ENCODE measurements around the gene VSX2.

VSX2 gene

DNA sequence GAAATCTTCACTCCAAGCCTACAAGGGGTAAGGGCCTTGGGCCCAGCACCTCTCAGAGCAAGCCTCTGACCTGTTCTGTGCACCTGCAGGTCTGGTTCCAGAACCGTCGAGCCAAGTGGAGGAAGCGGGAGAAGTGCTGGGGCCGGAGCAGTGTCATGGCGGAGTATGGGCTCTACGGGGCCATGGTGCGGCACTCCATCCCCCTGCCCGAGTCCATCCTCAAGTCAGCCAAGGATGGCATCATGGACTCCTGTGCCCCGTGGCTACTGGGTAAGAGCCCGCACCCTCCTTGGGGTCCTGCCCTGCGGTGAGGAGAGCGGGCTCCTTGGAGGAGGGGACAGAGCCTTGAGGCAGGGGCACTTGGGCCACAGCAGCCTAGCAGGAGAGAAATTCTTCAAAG, 20.3 kb downstream of the VSX2 start:
- DNase-seq (ENCODE audit: low read depth): no peak

DNA sequence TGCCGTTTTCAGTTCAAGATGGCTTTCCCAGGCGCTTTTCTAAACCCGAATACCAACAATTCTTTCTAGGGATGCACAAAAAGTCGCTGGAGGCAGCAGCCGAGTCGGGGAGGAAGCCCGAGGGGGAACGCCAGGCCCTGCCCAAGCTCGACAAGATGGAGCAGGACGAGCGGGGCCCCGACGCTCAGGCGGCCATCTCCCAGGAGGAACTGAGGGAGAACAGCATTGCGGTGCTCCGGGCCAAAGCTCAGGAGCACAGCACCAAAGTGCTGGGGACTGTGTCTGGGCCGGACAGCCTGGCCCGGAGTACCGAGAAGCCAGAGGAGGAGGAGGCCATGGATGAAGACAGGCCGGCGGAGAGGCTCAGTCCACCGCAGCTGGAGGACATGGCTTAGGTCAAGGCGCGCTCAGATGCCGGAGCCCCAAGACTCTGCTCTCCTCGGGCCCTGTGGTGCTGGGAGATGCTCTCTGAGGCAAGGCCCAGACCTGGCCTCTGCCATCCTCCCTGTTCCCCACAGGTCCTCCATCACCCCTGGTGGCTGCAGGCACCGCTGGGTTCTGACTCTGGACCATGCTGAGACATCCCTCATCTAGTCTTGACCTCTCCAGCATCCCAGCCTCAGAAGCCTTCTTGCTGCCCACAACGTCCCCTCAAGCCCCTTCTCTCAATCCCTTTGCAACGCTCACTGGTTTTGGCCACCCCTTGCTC, 21.4 kb downstream of the VSX2 start:
- DNase-seq (ENCODE audit: low read depth): no peak

DNA sequence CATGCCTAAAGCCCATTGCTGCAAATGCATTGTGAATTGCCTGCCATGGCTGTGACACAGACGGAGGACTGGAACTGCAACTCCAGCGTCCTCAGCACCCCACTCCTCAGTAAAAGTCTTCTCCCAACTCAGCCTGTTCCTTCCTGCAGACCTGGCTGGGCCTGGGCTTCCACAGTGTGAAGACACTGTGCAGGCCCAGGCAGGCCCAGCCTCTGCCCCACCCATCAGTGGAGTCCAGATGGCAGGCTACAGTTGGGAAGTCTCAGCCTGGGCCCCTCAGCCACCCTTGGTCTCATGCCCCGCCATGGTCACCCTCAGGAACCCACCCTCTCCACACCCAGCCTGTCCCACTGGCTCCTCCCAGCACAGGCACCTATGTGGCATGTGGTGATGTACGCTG, 22.0 kb downstream of the VSX2 start:
- DNase-seq (ENCODE audit: low read depth): no peak

DNA sequence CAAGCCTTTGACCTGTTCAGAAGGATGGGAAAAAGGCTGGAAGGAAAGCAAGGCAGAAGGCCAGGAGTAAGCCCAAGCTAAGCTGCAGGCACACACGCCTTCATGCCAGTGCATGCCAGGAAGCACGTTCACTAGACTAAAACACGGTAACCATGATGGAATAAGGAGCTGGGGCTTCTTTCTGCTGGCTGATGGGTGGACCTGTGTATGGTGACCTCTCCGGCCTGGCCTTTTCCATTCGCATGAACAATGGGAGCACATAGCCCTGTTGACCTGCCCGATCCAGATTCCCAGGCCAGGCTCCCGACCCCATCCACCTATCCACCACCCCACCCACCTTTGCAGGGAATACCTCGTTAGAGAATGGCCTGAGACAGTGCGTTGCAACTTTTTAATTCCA, 22.8 kb downstream of the VSX2 start:
- DNase-seq (ENCODE audit: low read depth): no peak

DNA sequence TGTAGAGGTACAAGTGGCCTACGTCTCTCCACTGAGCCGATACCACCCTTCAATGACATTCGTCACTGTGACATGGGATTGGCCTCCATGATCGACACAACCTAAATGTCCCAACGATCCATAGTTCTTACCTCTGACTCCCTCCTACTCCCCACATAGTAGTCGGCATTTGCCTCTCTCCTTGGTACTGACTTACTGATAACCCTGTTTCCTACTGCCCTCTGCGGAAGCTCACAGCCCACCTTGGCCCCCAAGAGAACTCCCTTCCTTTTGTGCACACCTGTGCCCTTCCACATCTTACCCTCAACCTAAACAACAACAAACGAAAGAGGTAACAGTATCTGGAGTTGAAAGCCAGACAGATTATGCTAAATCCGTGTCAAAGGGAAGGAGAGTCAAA, 23.9 kb downstream of the VSX2 start:
- no peak for DNase-seq (ENCODE audit: low read depth)

DNA sequence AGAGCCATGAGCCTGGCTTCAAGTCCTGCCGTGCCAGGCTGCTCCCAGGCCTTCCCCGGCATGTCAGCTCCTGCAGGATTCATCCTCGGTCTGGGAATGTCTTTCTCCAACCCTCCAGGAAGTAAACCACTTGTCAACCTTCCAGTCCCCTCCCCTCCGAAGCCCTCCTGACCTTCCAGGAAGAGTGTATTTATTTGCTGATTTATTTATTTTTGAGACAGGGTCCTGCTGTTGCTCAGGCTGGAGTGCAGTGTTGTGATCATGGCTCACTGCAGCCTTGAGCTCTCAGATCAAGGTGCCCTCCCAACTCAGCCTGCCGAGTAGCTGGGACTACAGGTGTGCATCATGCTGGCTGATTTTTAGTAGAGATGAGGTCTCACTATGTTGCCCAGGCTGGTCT, 24.7 kb downstream of the VSX2 start:
- DNase-seq (ENCODE audit: low read depth): no peak

DNA sequence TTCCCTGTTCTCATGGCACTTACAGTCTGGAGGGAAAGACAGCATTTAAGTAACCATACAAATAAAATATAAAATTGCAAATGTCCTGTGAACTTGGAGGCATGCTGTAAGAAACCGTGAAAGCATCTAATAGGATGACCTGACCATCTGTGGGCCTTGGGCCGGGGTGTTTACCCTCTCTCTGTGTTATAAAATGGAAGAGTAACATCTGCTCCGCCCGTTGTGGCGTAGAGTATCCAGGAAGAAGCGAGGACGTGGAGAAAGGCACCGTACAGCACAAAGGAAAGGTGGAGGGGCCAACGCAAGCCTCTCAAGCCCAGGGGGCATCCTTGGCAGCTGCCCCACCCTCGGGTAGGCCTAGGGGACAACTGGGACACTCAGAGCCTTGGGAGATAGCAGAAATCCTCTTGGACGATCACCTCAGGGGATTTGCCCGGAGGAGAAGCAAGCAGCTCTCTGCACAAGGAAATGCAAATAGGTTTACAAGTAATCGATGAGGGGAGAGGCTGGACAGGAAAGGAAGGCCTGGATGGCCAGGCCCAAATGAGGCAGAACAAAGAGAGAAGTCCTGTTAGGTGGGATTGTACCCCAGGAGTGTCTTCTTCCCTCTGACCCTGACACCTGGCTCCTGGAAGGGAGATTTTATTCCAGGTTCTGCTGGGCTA, 26.2 kb downstream of the VSX2 start:
- DNase-seq (ENCODE audit: low read depth): no peak

DNA sequence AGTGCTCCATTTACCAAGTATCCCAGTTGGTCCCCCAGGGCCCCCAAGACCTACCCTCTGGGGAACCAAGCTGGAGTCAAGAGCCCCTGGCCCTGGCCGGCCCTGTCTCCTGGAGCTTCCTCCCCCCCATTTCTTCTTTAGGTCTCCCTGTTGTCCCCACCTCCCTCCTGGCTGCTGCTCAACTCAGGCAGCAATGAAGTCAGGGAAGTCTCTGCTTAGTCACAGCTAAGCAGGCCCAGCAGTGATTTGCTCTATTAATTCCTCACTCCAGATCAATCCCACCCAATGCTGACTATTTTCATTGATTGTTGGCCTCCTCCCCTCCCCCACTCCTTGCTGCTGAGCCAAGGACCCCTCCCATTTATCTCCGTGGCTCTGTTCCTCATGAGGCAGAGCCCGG, 28.3 kb downstream of the VSX2 start:
- no peak for DNase-seq (ENCODE audit: low read depth)

DNA sequence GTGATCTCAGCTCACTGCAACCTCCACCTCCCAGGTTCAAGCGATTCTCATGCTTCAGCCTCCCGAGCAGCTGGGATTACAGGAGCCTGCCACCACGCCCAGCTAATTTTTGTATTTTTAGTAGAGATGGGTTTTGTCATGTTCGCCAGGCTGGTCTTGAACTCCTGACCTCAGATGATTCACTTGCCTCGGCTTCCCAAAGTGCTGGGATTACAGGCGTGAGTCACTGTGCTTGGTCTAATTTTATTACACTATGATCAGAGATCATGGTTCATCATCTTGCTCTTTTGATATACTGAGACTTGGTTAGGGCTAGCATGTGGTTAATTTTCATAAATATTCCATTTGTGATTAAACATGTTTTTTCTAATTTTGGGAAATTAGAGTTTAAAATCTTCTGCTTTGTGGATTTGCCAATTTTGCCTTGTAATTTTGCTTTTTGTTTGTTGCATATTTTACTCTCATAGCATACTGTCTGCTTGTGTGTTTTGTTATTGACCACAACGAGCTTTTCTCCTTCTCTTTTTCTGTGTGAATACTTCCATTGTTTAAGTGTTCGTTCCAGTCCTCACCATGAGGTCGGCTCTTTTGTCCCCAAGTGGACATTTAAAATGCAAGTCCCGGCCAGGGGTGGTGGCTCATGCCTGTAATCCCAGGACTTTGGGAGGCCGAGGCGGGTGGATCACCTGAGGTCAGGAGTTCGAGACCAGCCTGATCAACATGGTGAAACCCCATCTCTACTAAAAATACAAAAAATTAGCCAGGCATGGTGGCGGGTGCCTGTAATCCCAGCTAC, 31.3 kb downstream of the VSX2 start:
- peak; percentile 69 for DNase-seq (ENCODE audit: low read depth)

DNA sequence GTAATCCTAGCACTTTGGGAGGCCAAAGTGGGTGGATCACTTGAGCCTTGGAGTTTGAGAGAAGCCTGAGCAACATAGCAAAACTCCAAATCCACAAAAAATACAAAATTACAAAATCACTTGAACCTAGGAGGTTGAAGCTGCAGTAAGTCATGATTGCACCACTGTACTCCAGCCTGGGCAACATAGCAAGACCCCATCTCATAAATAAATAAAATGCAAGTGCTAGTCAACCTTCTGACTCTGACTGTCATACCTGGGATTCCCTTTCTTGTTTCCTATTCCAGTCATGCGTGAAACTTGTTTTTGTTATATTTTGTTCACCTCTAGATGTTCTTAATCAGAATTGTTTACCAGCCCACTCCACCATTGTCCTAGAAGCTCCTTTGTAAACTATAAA, 32.1 kb downstream of the VSX2 start:
- no peak for DNase-seq (ENCODE audit: low read depth)

DNA sequence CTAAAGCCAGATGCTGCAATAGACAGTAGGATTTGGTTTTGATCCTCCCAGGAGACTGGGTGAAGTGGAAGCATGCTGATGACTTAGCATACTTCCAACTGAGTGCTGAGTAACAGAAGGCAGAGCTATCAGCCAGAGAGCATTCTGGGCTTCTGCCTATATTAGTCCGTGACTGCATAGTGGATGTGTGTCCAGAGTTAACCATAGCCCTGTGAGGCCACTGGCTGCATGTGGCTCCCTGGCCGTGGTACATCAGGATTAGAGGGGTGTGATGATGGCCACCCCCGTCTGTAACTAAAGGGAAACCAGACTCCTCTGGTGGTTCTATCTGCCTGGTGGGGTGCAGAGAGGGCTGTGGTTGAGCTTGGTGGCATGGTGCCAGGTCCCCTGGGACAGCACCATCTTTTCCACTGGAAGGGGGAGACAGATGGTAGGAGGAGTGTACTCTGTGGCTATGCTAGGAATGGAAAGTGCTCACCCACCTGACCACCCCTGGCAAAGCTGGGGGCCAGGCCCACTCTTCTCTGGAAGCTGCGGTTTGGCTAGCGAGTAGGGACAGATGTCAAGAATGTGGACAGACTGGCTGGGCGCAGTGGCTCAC, 36.1 kb downstream of the VSX2 start:
- peak; percentile 78 for DNase-seq (ENCODE audit: low read depth)

DNA sequence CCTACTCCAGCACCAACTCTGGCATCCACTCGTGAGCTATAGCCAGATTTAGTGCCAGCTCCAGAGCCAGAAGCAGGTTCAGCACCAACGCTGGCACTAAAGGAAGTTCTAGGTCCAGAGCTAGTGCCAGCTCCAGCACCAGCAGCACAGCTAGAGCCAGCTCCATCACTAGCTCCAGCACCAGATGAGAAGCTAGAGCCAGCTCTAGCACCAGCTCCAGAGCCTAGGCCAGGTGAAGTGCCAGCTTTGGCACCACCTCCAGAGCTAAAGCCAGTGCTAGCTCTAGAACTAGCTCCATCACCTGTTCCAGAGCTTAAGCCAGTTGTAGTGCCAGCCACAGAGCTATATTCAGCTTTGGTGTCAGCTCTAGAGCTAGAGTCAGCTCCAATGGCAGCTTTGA, 38.8 kb downstream of the VSX2 start:
- no peak for DNase-seq (ENCODE audit: low read depth)

DNA sequence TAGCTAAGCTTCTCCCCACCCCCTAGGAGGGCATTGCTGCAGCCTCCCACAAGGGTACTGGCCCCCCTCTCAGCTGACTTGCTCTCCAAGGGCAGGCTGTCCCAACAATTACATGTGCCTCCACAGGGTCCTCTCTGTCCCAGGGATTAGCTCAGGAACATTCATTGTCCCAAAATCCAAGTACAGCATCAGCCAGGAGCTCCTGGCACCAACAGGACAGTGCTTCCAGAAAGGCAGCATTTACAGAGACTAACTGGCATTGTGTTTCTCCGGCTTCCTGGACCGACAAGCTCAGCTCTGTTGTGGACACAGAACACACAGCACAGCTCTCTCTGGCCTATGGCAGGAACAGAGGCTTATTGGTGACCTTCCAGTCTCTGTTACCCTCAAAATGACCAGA, 41.8 kb downstream of the VSX2 start:
- DNase-seq (ENCODE audit: low read depth): no peak

DNA sequence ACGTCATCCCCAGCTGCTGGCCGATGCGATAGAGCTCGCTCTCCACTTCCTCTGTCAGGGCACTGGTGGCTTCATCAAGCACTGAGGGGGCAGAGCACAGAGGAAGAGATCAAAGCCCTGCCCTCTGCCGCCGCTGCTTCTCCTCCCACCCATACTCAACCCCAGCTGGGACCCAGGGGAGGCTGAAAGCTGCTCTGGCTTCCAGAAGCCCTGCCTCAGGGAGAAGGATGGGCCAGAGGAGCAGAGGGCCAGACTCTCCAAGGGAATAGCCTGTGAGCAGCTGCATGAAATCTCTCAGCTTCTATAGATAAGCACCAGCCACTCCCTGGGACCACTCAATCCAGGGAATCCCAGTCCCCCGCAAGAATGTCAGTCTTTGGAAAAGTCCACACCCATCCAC, 47.5 kb downstream of the VSX2 start:
- DNase-seq (ENCODE audit: low read depth): no peak

DNA sequence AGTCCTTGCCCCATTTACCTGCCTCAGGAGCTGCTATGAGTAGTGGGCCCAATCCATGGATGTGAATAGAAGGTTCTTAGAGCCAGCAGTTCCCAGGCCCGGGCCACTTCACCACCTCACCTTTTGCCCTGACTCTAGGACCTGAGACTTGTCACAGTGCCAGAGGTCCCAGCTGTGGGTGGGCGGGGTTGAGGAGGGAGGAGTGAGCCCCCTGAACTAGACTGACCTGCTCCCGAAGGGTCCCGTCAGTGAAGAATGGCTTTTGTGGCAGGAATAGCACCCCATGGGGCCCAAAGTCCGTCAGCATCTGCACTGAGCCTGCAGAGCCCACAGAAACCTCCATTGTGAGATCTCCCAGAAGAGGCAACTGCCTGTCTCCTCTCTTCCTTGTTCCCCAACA, 50.6 kb downstream of the VSX2 start:
- DNase-seq (ENCODE audit: low read depth): no peak

DNA sequence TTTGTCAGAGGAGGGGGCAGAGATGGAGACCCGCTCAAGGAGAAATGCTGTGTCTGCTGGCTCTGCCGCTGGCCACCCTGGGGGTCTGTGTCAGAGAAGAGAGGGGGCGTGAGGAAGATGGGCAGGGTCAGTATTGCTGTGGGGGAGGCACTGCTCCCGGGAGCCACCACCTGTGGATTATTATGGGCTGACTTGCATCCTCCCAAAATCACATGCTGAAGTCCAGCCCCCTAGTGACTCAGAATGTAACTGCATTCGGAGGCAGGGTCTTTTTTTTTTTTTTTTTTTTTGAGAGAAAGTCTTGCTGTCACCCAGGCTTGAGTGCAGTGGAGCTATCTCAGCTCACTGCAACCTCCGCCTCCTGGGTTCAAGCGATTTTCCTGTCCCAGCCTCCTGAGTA, 51.2 kb downstream of the VSX2 start:
- no peak for DNase-seq (ENCODE audit: low read depth)

DNA sequence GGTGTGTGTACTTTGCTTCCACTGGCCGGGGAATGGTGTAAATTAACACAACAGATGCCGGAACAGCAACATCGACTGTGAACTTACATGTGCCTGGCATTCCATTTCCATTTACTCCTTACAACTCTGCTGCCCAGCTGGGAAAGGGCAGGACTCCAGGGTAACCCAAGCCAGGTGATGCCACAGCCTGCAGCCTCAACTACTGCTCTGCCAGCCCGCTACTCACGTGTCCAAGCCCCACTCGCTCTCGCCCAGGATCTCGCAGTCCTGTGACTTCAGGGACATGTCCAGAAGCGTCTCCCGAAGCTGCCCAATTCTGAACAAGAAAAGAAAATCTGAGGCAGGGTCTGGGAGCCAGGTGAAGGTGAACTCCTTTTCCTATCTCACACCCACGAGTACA, 52.8 kb downstream of the VSX2 start:
- no peak for DNase-seq (ENCODE audit: low read depth)

DNA sequence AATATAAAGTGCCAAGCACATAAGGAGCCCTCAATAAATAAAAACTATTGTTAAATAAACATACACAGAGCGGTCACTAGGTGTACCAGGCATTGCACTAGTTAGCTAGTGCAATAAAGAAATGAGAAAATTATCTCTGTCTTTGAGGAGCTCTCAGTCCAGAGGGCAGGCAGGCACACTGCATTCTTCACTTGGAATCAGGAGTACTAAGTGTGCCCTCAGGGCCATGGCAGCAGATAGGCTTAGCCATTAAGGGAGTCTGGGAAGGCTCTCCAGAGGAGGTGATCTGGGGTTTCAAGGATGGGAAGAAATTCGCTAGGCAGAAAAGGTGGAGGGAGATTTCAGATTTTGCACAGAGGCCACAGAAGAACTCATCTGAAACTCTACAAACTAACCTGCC, 54.4 kb downstream of the VSX2 start:
- DNase-seq (ENCODE audit: low read depth): no peak

DNA sequence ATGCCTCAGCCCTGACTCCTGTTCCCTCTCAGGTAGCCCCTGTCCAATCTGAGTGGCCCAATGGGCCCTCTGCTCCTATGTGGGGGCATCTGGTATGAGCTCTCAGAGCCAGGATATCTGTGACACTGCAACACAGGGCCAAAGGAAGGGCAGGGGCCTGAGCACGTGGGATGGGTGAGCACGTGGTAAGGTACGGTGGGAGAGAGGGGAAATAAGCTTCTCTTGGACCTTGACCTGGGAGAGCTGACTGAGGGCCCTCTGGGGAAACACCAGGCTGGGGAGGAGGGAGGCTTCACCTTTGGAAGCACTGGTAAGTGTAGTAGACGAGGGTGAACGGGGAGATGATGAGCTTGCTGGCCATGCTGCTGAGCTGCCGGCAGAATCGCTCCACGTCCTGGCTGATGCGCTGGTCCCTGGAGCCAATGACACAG, 56.8 kb downstream of the VSX2 start:
- no peak for DNase-seq (ENCODE audit: low read depth)

DNA sequence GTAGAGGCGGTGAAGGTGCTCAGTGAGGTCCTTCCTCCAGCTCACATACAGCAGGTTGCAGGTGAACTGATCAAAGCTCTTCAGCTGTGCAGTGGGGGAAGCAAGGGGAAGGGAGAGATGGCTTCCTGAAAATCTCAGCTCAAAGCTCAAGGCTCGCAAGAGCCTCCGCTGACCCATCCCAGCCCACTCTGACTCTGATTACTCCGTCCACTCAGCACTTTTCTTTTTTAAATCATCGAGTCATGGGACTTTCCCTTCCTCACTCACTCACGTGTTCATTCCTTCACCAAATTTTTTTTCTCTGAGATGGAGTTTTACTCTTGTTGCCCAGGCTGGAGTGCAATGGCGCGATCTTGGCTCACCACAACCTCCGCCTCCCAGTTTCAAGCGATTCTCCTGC, 58.7 kb downstream of the VSX2 start:
- no peak for DNase-seq (ENCODE audit: low read depth)

DNA sequence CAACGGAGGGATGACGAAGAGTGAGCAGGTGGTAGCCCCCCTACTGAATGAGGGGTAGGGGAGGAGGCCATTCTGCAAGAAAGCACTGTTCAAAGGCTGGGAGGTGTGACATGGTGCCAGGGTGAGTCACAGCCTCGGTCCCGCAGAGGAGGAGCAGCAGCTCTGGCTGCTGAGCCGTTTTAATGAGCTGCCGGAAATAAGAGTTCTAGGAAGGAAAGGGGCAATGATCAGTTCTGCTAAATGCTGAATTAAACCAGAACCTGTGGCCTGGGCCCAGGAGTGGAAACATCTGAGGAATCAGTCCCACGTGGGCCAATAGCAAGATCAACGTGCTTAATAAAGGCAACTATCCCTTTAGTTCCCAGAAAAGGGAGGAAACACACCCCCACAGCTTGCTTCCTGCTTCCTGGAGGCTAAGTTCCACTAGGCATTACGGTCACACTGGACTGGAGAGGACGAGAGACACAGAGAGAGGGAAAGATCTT, 59.9 kb downstream of the VSX2 start:
- no peak for DNase-seq (ENCODE audit: low read depth)

DNA sequence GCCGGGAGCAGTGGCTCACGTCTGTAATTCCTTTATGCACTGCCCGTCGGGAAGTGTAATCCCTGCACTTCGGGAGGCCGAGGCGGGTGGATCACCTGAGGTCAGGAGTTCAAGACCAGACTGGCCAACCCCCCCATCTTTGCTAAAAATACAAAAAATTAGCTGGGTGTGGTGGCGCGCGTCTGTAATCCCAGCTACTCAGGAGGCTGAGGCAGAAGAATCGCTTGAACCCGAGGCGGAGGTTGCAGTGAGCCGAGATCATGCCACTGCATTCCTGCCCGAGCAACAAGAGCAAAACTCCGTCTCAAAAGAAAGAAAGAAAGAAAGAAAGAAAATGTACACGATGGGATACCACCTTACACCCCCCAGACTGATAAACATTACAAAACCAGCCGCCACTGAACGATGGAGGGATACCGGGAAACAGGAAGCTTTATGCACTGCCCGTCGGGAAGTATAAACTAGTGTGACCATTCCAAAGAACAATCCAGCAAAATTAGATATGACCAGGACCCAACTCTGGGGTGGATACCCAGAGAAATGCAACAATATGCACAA, 62.4 kb downstream of the VSX2 start:
- no peak for DNase-seq (ENCODE audit: low read depth)
